Measurements from ENCODE around the gene PC.

GRCh38 chr11:66881927-66882452 is 76.2 kb downstream of the PC start:
- TF ChIP-seq, protein P1, sequence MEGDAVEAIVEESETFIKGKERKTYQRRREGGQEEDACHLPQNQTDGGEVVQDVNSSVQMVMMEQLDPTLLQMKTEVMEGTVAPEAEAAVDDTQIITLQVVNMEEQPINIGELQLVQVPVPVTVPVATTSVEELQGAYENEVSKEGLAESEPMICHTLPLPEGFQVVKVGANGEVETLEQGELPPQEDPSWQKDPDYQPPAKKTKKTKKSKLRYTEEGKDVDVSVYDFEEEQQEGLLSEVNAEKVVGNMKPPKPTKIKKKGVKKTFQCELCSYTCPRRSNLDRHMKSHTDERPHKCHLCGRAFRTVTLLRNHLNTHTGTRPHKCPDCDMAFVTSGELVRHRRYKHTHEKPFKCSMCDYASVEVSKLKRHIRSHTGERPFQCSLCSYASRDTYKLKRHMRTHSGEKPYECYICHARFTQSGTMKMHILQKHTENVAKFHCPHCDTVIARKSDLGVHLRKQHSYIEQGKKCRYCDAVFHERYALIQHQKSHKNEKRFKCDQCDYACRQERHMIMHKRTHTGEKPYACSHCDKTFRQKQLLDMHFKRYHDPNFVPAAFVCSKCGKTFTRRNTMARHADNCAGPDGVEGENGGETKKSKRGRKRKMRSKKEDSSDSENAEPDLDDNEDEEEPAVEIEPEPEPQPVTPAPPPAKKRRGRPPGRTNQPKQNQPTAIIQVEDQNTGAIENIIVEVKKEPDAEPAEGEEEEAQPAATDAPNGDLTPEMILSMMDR (IDR thresholded peaks at IDR 0.05), result no peak
- no peak for TF ChIP-seq POLR2A (IDR thresholded peaks at IDR 0.05)
